GM18508 (cell line): ENCODE measurements around the gene UBAP2.

ENCODE experiments used
- ATAC-seq: cut with Tn5 transposase; IDR thresholded peaks from one replicate; pipeline ENCODE4 v1.9.1; 2021; ENCODE audit warnings: moderate number of reproducible peaks; ENCODE audit not compliant: insufficient read depth, unreplicated experiment

UBAP2 gene

GRCh38 chr9:33881635-33882034 lies 167.1 kb downstream of the UBAP2 start:
- no peak for ATAC-seq

GRCh38 chr9:33880211-33881089 lies 168.2 kb downstream of the UBAP2 start:
- ATAC-seq = no peak

- no peak for ATAC-seq
Measured at GRCh38 chr9:33878691-33879366, 169.9 kb downstream of the UBAP2 start.

- ATAC-seq = no peak
Measured at GRCh38 chr9:33877727-33878489, 170.8 kb downstream of the UBAP2 start.
